Endodermal cell (in vitro differentiated cells): ENCODE measurements around the gene PGLYRP1. TPM values are rescaled to one million over a fixed set of nuclear protein-coding genes. Genes with fewer than 3 reads are reported as not detected.
A peak's percentile ranks its signal among the peaks of the same experiment; 100 is the strongest.

Source experiments
- DNase-seq: peaks from one replicate; pipeline ENCODE4 v3.0.0-alpha.2; 2017
- H3K27ac ChIP-seq: 2 replicates; pipeline ENCODE4 v1.5.1; 2013; ENCODE audit warnings: mild to moderate bottlenecking, low read depth, low read length, moderate library complexity
- H3K27me3 ChIP-seq: 2 replicates; pipeline ENCODE4 v1.6.1; 2013; ENCODE audit warnings: mild to moderate bottlenecking, low read length, moderate library complexity; ENCODE audit not compliant: insufficient read depth, control insufficient read depth, poor library complexity, severe bottlenecking
- H3K36me3 ChIP-seq: 2 replicates; pipeline ENCODE4 v1.7.0; 2013; ENCODE audit warnings: mild to moderate bottlenecking, low read length, moderate library complexity; ENCODE audit not compliant: control insufficient read depth, insufficient read depth
- H3K4me1 ChIP-seq: one replicate; pipeline ENCODE4 v1.7.0; 2013; ENCODE audit warnings: low read length; ENCODE audit not compliant: control insufficient read depth, insufficient read depth
- H3K4me3 ChIP-seq: 2 replicates; pipeline ENCODE4 v1.5.1; 2013; ENCODE audit warnings: mild to moderate bottlenecking, low read length, moderate library complexity
- H3K9ac ChIP-seq: 2 replicates; pipeline ENCODE4 v1.6.1; 2013; ENCODE audit warnings: mild to moderate bottlenecking, low read length, moderate library complexity; ENCODE audit not compliant: poor library complexity, severe bottlenecking; ENCODE audit errors: extremely low read depth
- H3K9me3 ChIP-seq: 2 replicates; pipeline ENCODE4 v1.6.1; 2013; ENCODE audit warnings: mild to moderate bottlenecking, low read length, moderate library complexity; ENCODE audit not compliant: control insufficient read depth
- H3K27ac Mint-ChIP-seq: 2 replicates; pipeline ENCODE4 v1.8.0; 2020; ENCODE audit warnings: mixed read lengths
- H3K27me3 Mint-ChIP-seq: 2 replicates; pipeline ENCODE4 v1.8.0; 2021; ENCODE audit warnings: mild to moderate bottlenecking, mixed read lengths; ENCODE audit not compliant: insufficient read depth
- H3K36me3 Mint-ChIP-seq: 2 replicates; pipeline ENCODE4 v1.8.0; 2020; ENCODE audit warnings: low read depth, mixed read lengths
- H3K4me1 Mint-ChIP-seq: 2 replicates; pipeline ENCODE4 v1.8.0; 2020; ENCODE audit warnings: mixed read lengths
- H3K4me3 Mint-ChIP-seq: 2 replicates; pipeline ENCODE4 v1.8.0; 2020; ENCODE audit warnings: mild to moderate bottlenecking, moderate library complexity, mixed read lengths
- H3K9me3 Mint-ChIP-seq: 2 replicates; pipeline ENCODE4 v1.8.0; 2020; ENCODE audit warnings: mild to moderate bottlenecking, mixed read lengths
- WGBS, 2 experiments: methylation state at CpG; one replicate each; pipeline versions ENCODE4 v1.1.5 to v1.1.7; 2013; ENCODE audit warnings: missing lambda C conversion rate in 2 of 2, mixed read lengths in 1 of 2; ENCODE audit not compliant: insufficient coverage in 1 of 2, insufficient read length in 1 of 2; 5-methylcytosine and 5-hydroxymethylcytosine counted together
- total RNA-seq, 2 donors: library from RNA; stranded (reverse); fragmentation: NEBNext Ultra II Directional in 1 of 2; extraction: Animal tissue kit (Norgen Biotek cat#: 25700) in 1 of 2; gene quantifications; 2 replicates in 1 of 2; 3 replicates in 1 of 2; pipeline ENCODE4 v1.2.1, GENCODE V29; 2021
- TF ChIP-seq, protein P1 (sequence below): fragments of 200-600 bp; sonication (generic); conservative IDR thresholded peaks from 2 replicates; pipeline ENCODE4 v1.5.0; 2021; ENCODE audit warnings: antibody characterized with exemption, mild to moderate bottlenecking

Gene PGLYRP1
- total RNA-seq, 2 donors from 2014 or later: not detected

DNA sequence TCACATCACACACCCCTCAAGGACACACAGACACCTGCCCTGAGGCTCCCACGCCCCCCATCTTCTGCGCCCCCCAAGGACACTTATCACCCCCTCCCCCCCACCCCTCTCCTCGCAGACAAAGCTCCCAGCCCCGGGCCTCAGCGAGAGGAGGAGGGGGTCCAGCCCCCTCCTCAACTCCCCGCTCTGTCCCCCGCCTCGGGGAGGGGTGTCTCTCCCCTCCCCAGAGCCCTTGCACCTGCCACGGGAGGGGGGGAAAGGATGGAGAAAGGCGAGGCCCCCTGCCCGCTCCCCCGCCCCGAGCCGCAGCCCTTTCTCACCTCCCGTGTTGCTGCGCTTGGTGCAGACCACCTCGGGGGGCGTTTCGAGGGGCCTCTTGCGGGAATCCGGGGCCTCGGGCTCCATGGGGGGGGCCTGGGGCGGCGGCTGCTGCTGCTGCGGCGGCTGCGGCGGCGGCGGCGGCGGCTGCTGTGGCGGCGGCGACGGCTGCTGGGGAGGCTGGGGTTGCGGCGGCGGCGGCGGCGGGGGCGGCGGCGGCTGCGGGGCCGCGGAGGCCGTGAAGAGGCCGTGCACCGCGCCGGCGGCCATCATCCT is 49.8 kb downstream of the PGLYRP1 start:
- Mint-ChIP-seq H3K9me3 (no peaks in the 10 kb centered on the region), H3K27ac (no peak overlapping the region), H3K4me1 (no peaks in the 10 kb centered on the region), H3K4me3 (peak overlapping the region; percentile 20), H3K27me3 (peaks cover 91% of the 10 kb centered on the region), H3K36me3 (no peaks in the 10 kb centered on the region)
- H3K4me1 ChIP-seq: no peaks in the 10 kb centered on the region
- no peaks in the 10 kb centered on the region for H3K9me3 ChIP-seq
- no peak overlapping the region for H3K27ac ChIP-seq
- no peak for DNase-seq
- no peaks in the 10 kb centered on the region for H3K36me3 ChIP-seq
- no peak overlapping the region for H3K9ac ChIP-seq
- TF ChIP-seq, protein P1, sequence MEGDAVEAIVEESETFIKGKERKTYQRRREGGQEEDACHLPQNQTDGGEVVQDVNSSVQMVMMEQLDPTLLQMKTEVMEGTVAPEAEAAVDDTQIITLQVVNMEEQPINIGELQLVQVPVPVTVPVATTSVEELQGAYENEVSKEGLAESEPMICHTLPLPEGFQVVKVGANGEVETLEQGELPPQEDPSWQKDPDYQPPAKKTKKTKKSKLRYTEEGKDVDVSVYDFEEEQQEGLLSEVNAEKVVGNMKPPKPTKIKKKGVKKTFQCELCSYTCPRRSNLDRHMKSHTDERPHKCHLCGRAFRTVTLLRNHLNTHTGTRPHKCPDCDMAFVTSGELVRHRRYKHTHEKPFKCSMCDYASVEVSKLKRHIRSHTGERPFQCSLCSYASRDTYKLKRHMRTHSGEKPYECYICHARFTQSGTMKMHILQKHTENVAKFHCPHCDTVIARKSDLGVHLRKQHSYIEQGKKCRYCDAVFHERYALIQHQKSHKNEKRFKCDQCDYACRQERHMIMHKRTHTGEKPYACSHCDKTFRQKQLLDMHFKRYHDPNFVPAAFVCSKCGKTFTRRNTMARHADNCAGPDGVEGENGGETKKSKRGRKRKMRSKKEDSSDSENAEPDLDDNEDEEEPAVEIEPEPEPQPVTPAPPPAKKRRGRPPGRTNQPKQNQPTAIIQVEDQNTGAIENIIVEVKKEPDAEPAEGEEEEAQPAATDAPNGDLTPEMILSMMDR: no peak
- peaks cover 81% of the 10 kb centered on the region for H3K27me3 ChIP-seq
- 3% methylated on average over 29 of the region's 54 CpGs; no CpG with 5 or more reads in 1 of the 2 experiments for WGBS, 2 experiments
- H3K4me3 ChIP-seq: no peak overlapping the region

DNA sequence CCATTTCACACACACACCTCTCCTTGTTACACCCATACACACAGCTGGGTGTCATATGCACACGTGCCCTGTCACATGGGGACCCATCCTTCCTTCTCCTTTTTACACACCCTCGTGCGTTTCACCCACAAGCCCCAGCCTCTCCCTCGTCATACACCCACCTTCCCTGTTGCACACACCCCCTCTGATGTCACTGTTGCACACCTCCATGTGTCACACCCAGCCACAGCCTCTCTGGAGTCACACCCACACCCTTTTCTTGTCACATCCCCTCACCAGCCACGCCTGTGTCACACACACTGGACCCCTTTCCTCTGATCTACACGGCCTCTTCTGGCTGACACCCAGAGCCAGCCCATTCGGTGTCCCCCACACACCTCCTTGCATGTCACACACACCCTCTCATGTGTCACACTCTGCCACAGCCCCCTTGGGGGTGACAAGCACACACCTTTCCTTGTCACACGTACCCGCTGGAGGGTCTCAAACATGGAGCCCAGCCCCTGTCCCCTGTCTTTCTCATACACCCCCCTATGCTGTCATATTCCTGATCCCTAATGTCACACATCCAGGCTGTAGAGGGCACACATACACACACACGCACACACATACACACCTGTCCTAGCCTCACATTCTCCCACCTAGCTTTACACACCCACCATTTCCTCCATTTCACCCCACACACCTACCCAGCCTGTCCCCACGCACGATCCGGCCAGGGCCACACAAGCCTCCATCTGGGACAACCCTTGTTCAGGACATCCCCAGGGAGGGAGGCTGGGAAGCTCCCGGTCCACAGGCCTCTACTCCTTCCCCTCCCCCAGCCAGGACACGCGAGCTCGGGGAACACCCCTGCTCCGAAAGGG is 50.5 kb downstream of the PGLYRP1 start:
- TF ChIP-seq, protein P1: no peak
- Mint-ChIP-seq H3K9me3 (no peaks in the 10 kb centered on the region), H3K4me1 (no peaks in the 10 kb centered on the region), H3K36me3 (no peaks in the 10 kb centered on the region), H3K4me3 (peak overlapping the region; percentile 20), H3K27me3 (peaks cover 91% of the 10 kb centered on the region), H3K27ac (no peak overlapping the region)
- Histone ChIP-seq H3K4me1 (no peaks in the 10 kb centered on the region), H3K9me3 (no peaks in the 10 kb centered on the region), H3K27me3 (peaks cover 82% of the 10 kb centered on the region), H3K4me3 (no peak overlapping the region), H3K27ac (no peak overlapping the region), H3K36me3 (no peaks in the 10 kb centered on the region), H3K9ac (no peak overlapping the region)
- WGBS, 2 experiments: 63 to 72% methylated on average over 7 to 14 of the region's 18 CpGs
- peak; percentile 59 for DNase-seq

DNA sequence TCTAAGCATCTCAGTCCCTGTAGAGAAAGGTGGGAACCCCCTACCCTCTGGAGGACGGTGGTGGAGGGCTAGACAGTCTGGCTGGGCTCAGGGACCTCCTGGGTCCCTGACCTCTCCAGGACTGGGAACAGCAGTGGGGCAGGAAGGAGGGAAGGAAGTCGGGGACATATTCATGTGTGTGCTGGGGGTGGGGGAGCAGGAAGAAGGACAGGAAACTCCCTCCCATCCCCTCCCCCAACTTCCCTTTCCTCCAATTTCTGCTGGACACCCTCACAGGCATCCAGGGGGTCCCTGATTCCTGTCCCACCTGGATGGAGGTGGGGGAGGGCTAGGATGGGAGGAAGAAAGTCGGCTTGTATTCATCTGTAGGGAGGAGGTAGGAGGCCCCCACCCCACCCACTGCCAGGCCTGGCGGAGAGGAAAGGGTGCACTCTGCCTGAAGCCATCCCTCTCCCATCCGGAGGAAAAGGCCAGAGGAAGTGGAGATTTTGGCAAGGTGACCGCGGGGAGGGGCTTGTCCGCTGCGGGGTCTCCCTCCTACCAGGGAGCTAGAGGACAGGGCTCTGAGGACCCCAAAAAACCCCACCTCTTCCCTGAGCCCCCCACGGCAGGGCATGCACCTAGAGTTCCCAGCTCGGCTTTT is 51.5 kb downstream of the PGLYRP1 start:
- Histone ChIP-seq H3K9me3 (no peaks in the 10 kb centered on the region), H3K27ac (no peak overlapping the region), H3K4me1 (no peaks in the 10 kb centered on the region), H3K27me3 (peaks cover 91% of the 10 kb centered on the region), H3K36me3 (no peaks in the 10 kb centered on the region), H3K9ac (no peak overlapping the region), H3K4me3 (no peak overlapping the region)
- H3K9me3 Mint-ChIP-seq: no peaks in the 10 kb centered on the region
- no peaks in the 10 kb centered on the region for H3K4me1 Mint-ChIP-seq
- H3K36me3 Mint-ChIP-seq: no peaks in the 10 kb centered on the region
- DNase-seq: no peak
- TF ChIP-seq, protein P1: no peak
- H3K27me3 Mint-ChIP-seq: peaks cover 90% of the 10 kb centered on the region
- 51 to 55% methylated on average over 4 to 9 of the region's 11 CpGs for WGBS, 2 experiments
- H3K27ac Mint-ChIP-seq: no peak overlapping the region
- no peak overlapping the region for H3K4me3 Mint-ChIP-seq
